Measurements from ENCODE around the gene OR10H4.

DNA sequence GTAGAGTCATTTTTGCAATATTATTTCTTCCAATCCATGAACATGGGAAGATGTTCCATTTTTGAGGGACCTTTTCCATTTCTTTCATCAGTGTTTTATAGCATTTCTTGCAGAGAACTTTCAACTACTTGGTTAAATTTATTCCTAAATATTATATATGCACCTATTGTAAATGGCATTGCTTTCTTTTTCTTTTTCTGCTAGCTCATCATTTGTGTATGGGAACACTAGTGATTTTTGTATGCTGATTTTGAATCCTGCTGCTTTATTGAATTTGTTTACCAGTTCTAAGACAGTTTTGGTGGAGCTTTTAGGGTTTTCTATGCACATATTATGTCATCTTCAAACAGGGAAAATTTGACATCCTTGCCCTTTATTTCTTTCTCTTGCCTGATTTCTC is 43.8 kb upstream of the OR10H4 start:
- no peak for TF ChIP-seq POLR2AphosphoS5 (IDR thresholded peaks at IDR 0.05; ENCODE audit: borderline replicate concordance, low read depth, low read length)
- no peak for TF ChIP-seq EZH2 (IDR thresholded peaks at IDR 0.05)
- TF ChIP-seq FOXP2 (optimal IDR thresholded peaks at IDR 0.05; ENCODE audit: control extremely low read depth, extremely low read length, insufficient read depth): no peak
